Neural cell (in vitro differentiated cells): ENCODE data around the gene COG5. TPM values are rescaled to one million over a fixed set of nuclear protein-coding genes. Genes with fewer than 3 reads are reported as not detected.

ENCODE experiments used
- H2AFZ ChIP-seq: fragments of 200-600, 300-800 bp; sonication (generic), shearing (Covaris generic); 2 replicates; pipeline ENCODE4 v1.6.0; 2014; ENCODE audit warnings: low read depth, mild to moderate bottlenecking, antibody characterized with exemption, low read length, moderate library complexity
- H3F3A ChIP-seq: fragments of 200-600 bp; shearing (Covaris generic); 2 replicates; pipeline ENCODE4 v1.6.1; 2016; ENCODE audit warnings: mild to moderate bottlenecking, moderate library complexity, mixed read lengths, antibody characterized with exemption, low read length; ENCODE audit not compliant: insufficient read depth, poor library complexity, severe bottlenecking
- H3K27ac ChIP-seq: fragments of 200-600, 300-800 bp; sonication (generic), shearing (Covaris generic); 2 replicates; pipeline ENCODE4 v1.5.1; 2014; ENCODE audit warnings: mild to moderate bottlenecking, low read length, moderate library complexity
- H3K27me3 ChIP-seq: fragments of 300-800, 200-600 bp; sonication (generic), shearing (Covaris generic); 2 replicates; pipeline ENCODE4 v1.6.0; 2014; ENCODE audit warnings: mild to moderate bottlenecking, low read depth, low read length, moderate library complexity; ENCODE audit not compliant: insufficient read depth
- H3K36me3 ChIP-seq: fragments of 300-800, 200-600 bp; sonication (generic), shearing (Covaris generic); 2 replicates; pipeline ENCODE4 v1.5.1; 2014; ENCODE audit warnings: mild to moderate bottlenecking, antibody characterized with exemption, low read length, moderate library complexity; ENCODE audit not compliant: insufficient read depth
- H3K4me2 ChIP-seq: fragments of 300-800, 200-600 bp; sonication (generic), shearing (Covaris generic); 2 replicates; pipeline ENCODE4 v1.6.0; 2014; ENCODE audit warnings: mild to moderate bottlenecking, low read length
- H3K4me3 ChIP-seq: fragments of 300-800, 200-600 bp; sonication (generic), shearing (Covaris generic); 2 replicates; pipeline ENCODE4 v1.5.1; 2014; ENCODE audit warnings: mild to moderate bottlenecking, low read length, moderate library complexity
- H3K79me2 ChIP-seq: fragments of 200-600 bp; shearing (Covaris generic); replicated peaks from 2 replicates; pipeline ENCODE4 v1.6.0; 2014; ENCODE audit warnings: mild to moderate bottlenecking, low read length, moderate library complexity; ENCODE audit not compliant: insufficient read depth
- H3K9ac ChIP-seq: fragments of 300-800, 200-600 bp; sonication (generic), shearing (Covaris generic); 2 replicates; pipeline ENCODE4 v1.6.1; 2016; ENCODE audit warnings: mild to moderate bottlenecking, low read length, mixed read lengths
- H3K9me2 ChIP-seq: fragments of 200-600 bp; shearing (Covaris generic); 2 replicates; pipeline ENCODE4 v1.6.1; 2016; ENCODE audit warnings: mild to moderate bottlenecking, low read length, mixed read lengths; ENCODE audit not compliant: insufficient read depth
- H3K9me3 ChIP-seq: fragments of 200-600, 300-800 bp; sonication (generic), shearing (Covaris generic); 2 replicates; pipeline ENCODE4 v1.6.1; 2016; ENCODE audit warnings: mild to moderate bottlenecking, mixed run types, low read length, moderate library complexity, mixed read lengths
- H4K20me1 ChIP-seq: fragments of 200-600 bp; shearing (Covaris generic); 2 replicates; pipeline ENCODE4 v1.6.1; 2016; ENCODE audit warnings: mild to moderate bottlenecking, mixed run types; ENCODE audit not compliant: insufficient read depth
- CTCF ChIP-seq: fragments of 450-650 bp; IDR thresholded peaks from 2 replicates; pipeline ENCODE4 v1.5.1; 2014; ENCODE audit warnings: antibody characterized with exemption, mild to moderate bottlenecking, moderate library complexity; ENCODE audit not compliant: poor library complexity, severe bottlenecking
- EP300 ChIP-seq: fragments of 450-650 bp; conservative IDR thresholded peaks from 2 replicates; pipeline ENCODE4 v1.6.1; 2014; ENCODE audit warnings: antibody characterized with exemption, mild to moderate bottlenecking, moderate library complexity; ENCODE audit not compliant: poor library complexity, severe bottlenecking
- EZH2 ChIP-seq: fragments of 200-600, 300-800 bp; shearing (Covaris generic), sonication (generic); IDR thresholded peaks from 2 replicates; pipeline ENCODE4 v1.6.1; 2014; ENCODE audit warnings: antibody characterized with exemption, low read length, borderline replicate concordance, mild to moderate bottlenecking; ENCODE audit not compliant: insufficient read depth, poor library complexity, severe bottlenecking
- MXI1 ChIP-seq: fragments of 450-650 bp; conservative IDR thresholded peaks from 2 replicates; pipeline ENCODE4 v1.6.1; 2014; ENCODE audit warnings: antibody characterized with exemption, mild to moderate bottlenecking; ENCODE audit not compliant: poor library complexity, severe bottlenecking
- POLR2AphosphoS5 ChIP-seq: IDR thresholded peaks from 2 replicates; pipeline ENCODE4 v1.6.1; 2012
- RAD21 ChIP-seq: fragments of 450-650 bp; conservative IDR thresholded peaks from 2 replicates; pipeline ENCODE4 v1.6.1; 2014; ENCODE audit warnings: antibody characterized with exemption, mild to moderate bottlenecking, moderate library complexity
- REST ChIP-seq: IDR thresholded peaks from 2 replicates; pipeline ENCODE4 v1.6.1; 2012; ENCODE audit warnings: borderline replicate concordance
- SMC3 ChIP-seq: fragments of 450-650 bp; conservative IDR thresholded peaks from 2 replicates; pipeline ENCODE4 v1.6.1; 2014; ENCODE audit warnings: antibody characterized with exemption, mild to moderate bottlenecking, moderate library complexity; ENCODE audit not compliant: poor library complexity
- TAF1 ChIP-seq: IDR thresholded peaks from 2 replicates; pipeline ENCODE4 v1.6.1; 2012; ENCODE audit warnings: low read depth
- polyA plus RNA-seq: library from polyadenylated mRNA; depleted of rRNA; stranded (reverse); fragments of >200 nt; gene quantifications from 2 replicates; pipeline ENCODE4 v1.2.3, GENCODE V29; 2014

Gene COG5
- polyA plus RNA-seq, 1 donor from 2014 or later = 13.3 TPM

- Histone ChIP-seq H3F3A (no peaks in the 10 kb centered on the region), H3K4me3 (no peak overlapping the region), H3K27me3 (no peaks in the 10 kb centered on the region), H4K20me1 (no peaks in the 10 kb centered on the region), H3K4me2 (no peak overlapping the region), H3K36me3 (no peaks in the 10 kb centered on the region), H3K9ac (no peak overlapping the region), H3K79me2 (no peaks in the 10 kb centered on the region), H3K9me3 (no peaks in the 10 kb centered on the region), H3K27ac (no peak overlapping the region), H3K9me2 (no peaks in the 10 kb centered on the region), H2AFZ (no peak overlapping the region)
- TF ChIP-seq MXI1 (no peak), EP300 (no peak), SMC3 (no peak), TAF1 (no peak), REST (no peak), EZH2 (no peak), RAD21 (no peak), CTCF (no peak), POLR2AphosphoS5 (no peak)
These were observed 176.6 kb downstream of the COG5 start for GRCh38 chr7:107387128-107387527.

- Histone ChIP-seq H3K4me2 (no peak overlapping the region), H3K9me2 (no peaks in the 10 kb centered on the region), H3K9me3 (no peaks in the 10 kb centered on the region), H4K20me1 (no peaks in the 10 kb centered on the region), H3K4me3 (no peak overlapping the region), H3K36me3 (no peaks in the 10 kb centered on the region), H3F3A (no peaks in the 10 kb centered on the region), H3K79me2 (no peaks in the 10 kb centered on the region), H3K9ac (no peak overlapping the region), H2AFZ (no peak overlapping the region), H3K27me3 (no peaks in the 10 kb centered on the region), H3K27ac (no peak overlapping the region)
- TF ChIP-seq RAD21 (no peak), MXI1 (no peak), REST (no peak), EP300 (no peak), EZH2 (no peak), TAF1 (no peak), CTCF (no peak), POLR2AphosphoS5 (no peak), SMC3 (no peak)
These were observed 177.1 kb downstream of the COG5 start for GRCh38 chr7:107386548-107387102.
